Stomach (tissue), 9 donors: ENCODE measurements around the gene TLE6. TPM values are rescaled to one million over a fixed set of nuclear protein-coding genes. Genes with fewer than 3 reads are reported as not detected.

ENCODE experiments used
- DNase-seq, 2 donors: peaks; one replicate each; pipeline versions ENCODE4 v3.0.0 to v3.0.0-alpha.2; 2013 to 2019
- H3K27ac ChIP-seq, 5 donors: fragments of 200-600 bp in 4 of 5; sonication (generic) in 4 of 5; one replicate each; pipeline ENCODE4 v1.5.1; 2013 to 2019; ENCODE audit warnings: mild to moderate bottlenecking in 1 of 5, moderate library complexity in 1 of 5
- H3K27me3 ChIP-seq, 3 donors: fragments of 200-600 bp; sonication (generic); one replicate each; pipeline ENCODE4 v1.5.1; 2017 to 2019; ENCODE audit warnings: mixed run types in 1 of 3
- H3K36me3 ChIP-seq, 4 donors: fragments of 200-600 bp; sonication (generic); 1 replicate in 3 of 4; 2 replicates in 1 of 4; pipeline ENCODE4 v1.5.1; 2016 to 2019
- H3K4me1 ChIP-seq, 4 donors: fragments of 200-600 bp; sonication (generic); one replicate each; pipeline ENCODE4 v1.5.1; 2016 to 2019
- H3K4me3 ChIP-seq, 4 donors: fragments of 200-600 bp; sonication (generic) in 3 of 4; one replicate each; pipeline ENCODE4 v1.5.1; 2016 to 2019; ENCODE audit warnings: mild to moderate bottlenecking in 1 of 4
- H3K9me3 ChIP-seq, 4 donors: fragments of 200-600 bp; sonication (generic); one replicate each; pipeline ENCODE4 v1.5.1; 2016 to 2019
- EP300 ChIP-seq: sonication (generic); formaldehyde crosslinking; IDR thresholded peaks from one replicate; pipeline ENCODE4 v1.6.1; 2017; ENCODE audit warnings: antibody characterized with exemption
- POLR2A ChIP-seq, 4 donors: fragments of 450-650 bp; IDR thresholded peaks; one replicate each; pipeline ENCODE4 v1.6.1; 2016; ENCODE audit warnings: antibody characterized with exemption in 4 of 4, control low read depth in 2 of 4, mild to moderate bottlenecking in 1 of 4, moderate library complexity in 1 of 4
- POLR2AphosphoS5 ChIP-seq, 3 donors: sonication (generic); formaldehyde crosslinking; IDR thresholded peaks; one replicate each; pipeline ENCODE4 v1.6.1; 2016; ENCODE audit warnings: antibody characterized with exemption in 3 of 3
- WGBS, 5 donors: extraction: QIAGEN DNeasy Blood & Tissue Kit in 3 of 5; methylation state at CpG; one replicate each; pipeline versions ENCODE4 v1.1.5 to v1.1.7; 2013 to 2018; 5-methylcytosine and 5-hydroxymethylcytosine counted together
- intact Hi-C: fragments of 100-400 bp; cut with DNase I; formaldehyde crosslinking; loops from one replicate; pipeline ENCODE4 v1.15.1; 2023; ENCODE audit warnings: low total_unique reads
- polyA plus RNA-seq, 3 donors: library from polyadenylated mRNA; stranded (reverse); fragments of 200-250 nt; gene quantifications; one replicate each; pipeline ENCODE4 v1.2.3, GENCODE V29; 2013
- total RNA-seq, 5 donors: library from RNA; depleted of rRNA; stranded (reverse); fragments of >200 nt; gene quantifications; one replicate each; pipeline versions ENCODE4 v1.1.0 to v1.2.3, GENCODE V29; 2014 to 2016
- TF ChIP-seq, protein P1 (sequence below), 7 experiments: fragments of 450-650 bp in 4 of 7; fragments of 200-600 bp in 3 of 7; sonication (generic) in 3 of 7; IDR thresholded peaks; one replicate each; pipeline ENCODE4 v1.5.1; 2016 to 2019; ENCODE audit warnings: antibody characterized with exemption in 7 of 7, control low read depth in 2 of 7, mild to moderate bottlenecking in 1 of 7
- donor health status: healthy with polysubstance abuse.
- donor health status: Bipolar disorder and iron deficiency.
- donor health status: healthy.

TLE6 gene
- total and polyA plus RNA-seq, 8 donors = 0.31 to 7.0 (median 2.7) TPM; not detected in 1

DNA sequence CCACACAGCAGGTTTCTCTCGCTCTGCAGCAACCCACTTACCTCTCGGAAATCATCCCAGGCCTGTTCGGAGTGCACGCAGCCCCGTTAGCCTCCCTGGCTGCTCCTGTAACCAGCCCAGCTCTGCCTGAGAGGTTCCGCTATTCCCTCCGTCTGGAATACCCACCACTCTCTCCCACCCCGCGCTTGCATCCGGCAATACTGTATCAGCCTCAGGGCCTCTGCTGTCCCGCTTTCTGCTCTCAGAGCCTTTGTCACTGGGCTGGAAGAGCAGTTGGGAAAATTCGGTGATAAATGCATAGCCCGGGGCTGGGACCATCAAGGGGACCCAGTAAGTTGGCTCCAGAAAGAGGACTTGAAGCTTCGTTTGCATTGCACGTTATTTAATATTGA, 759 bp upstream of the TLE6 start:
- H3K36me3 ChIP-seq = no peaks in the 10 kb centered on the region
- intact Hi-C loops = no loop called here
- peak overlapping the region; percentile 47 to 54 (median 51) for H3K4me3 ChIP-seq
- DNase-seq = no peak
- H3K9me3 ChIP-seq = no peaks in the 10 kb centered on the region
- 10 to 12% (median 11%) methylated on average over 15 of the region's 15 CpGs for WGBS, 5 donors
- TF ChIP-seq EP300 = no peak
- no peak for TF ChIP-seq POLR2AphosphoS5 (IDR thresholded peaks at IDR 0.05)
- TF ChIP-seq POLR2A (IDR thresholded peaks at IDR 0.05) = no peak
- TF ChIP-seq, protein P1, sequence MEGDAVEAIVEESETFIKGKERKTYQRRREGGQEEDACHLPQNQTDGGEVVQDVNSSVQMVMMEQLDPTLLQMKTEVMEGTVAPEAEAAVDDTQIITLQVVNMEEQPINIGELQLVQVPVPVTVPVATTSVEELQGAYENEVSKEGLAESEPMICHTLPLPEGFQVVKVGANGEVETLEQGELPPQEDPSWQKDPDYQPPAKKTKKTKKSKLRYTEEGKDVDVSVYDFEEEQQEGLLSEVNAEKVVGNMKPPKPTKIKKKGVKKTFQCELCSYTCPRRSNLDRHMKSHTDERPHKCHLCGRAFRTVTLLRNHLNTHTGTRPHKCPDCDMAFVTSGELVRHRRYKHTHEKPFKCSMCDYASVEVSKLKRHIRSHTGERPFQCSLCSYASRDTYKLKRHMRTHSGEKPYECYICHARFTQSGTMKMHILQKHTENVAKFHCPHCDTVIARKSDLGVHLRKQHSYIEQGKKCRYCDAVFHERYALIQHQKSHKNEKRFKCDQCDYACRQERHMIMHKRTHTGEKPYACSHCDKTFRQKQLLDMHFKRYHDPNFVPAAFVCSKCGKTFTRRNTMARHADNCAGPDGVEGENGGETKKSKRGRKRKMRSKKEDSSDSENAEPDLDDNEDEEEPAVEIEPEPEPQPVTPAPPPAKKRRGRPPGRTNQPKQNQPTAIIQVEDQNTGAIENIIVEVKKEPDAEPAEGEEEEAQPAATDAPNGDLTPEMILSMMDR (IDR thresholded peaks at IDR 0.05) = no peak
- no peaks in the 10 kb centered on the region for H3K27me3 ChIP-seq
- H3K27ac ChIP-seq = peak overlapping the region in 3 of 5 donors; percentile 48 to 68 (median 49)
- H3K4me1 ChIP-seq = peaks cover 17 to 61% (median 45%) of the 10 kb centered on the region in 4 donors

DNA sequence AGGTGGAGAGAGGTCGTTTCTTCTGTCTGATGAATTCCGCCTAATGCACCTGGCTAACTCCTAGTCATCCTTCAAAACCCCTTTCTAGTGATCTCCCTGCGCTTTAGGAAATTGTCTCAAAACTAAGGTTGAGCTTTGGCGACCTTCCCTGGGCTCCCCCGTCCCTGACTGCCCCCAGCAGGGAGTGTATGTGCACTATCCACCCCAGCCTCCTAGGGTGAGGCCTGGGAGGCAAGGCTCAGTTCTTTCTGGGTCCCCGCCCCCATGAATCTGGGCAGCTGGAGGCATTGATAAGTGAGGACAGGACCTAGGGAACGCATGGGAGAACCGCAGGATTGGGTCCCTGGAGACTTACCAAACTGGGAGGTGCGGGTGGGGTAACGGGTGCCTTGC, 378 bp downstream of the TLE6 start:
- H3K27ac ChIP-seq = peak overlapping the region; percentile 23 to 68 (median 48)
- intact Hi-C loops = no loop called here
- peak overlapping the region; percentile 47 to 54 (median 51) for H3K4me3 ChIP-seq
- H3K36me3 ChIP-seq = no peaks in the 10 kb centered on the region
- H3K27me3 ChIP-seq = no peaks in the 10 kb centered on the region
- TF ChIP-seq POLR2AphosphoS5 (IDR thresholded peaks at IDR 0.05) (no peak), POLR2A (IDR thresholded peaks at IDR 0.05) (no peak), EP300 (no peak)
- TF ChIP-seq, protein P1 (IDR thresholded peaks at IDR 0.05) = no peak
- DNase-seq = no peak
- peaks cover 25 to 61% (median 45%) of the 10 kb centered on the region in 4 donors for H3K4me1 ChIP-seq
- WGBS, 5 donors = 30 to 49% (median 37%) methylated on average over 8 to 10 of the region's 10 CpGs
- no peaks in the 10 kb centered on the region for H3K9me3 ChIP-seq

GRCh38 chr19:2978166-2978767, 903 bp downstream of the TLE6 start:
- H3K4me3 ChIP-seq = no peak overlapping the region
- H3K27me3 ChIP-seq = no peaks in the 10 kb centered on the region
- H3K27ac ChIP-seq = peak overlapping the region in 4 of 5 donors; percentile 23 to 68 (median 51)
- H3K4me1 ChIP-seq = peaks cover 29 to 61% (median 48%) of the 10 kb centered on the region in 4 donors
- no peaks in the 10 kb centered on the region for H3K36me3 ChIP-seq
- no peaks in the 10 kb centered on the region for H3K9me3 ChIP-seq
- intact Hi-C loops = no loop called here
- WGBS, 5 donors = 41 to 62% (median 52%) methylated on average over 10 to 11 of the region's 11 CpGs
- TF ChIP-seq POLR2AphosphoS5 (IDR thresholded peaks at IDR 0.05) (no peak), EP300 (no peak), POLR2A (IDR thresholded peaks at IDR 0.05) (no peak)
- TF ChIP-seq, protein P1 (IDR thresholded peaks at IDR 0.05) = no peak
- no peak for DNase-seq

DNA sequence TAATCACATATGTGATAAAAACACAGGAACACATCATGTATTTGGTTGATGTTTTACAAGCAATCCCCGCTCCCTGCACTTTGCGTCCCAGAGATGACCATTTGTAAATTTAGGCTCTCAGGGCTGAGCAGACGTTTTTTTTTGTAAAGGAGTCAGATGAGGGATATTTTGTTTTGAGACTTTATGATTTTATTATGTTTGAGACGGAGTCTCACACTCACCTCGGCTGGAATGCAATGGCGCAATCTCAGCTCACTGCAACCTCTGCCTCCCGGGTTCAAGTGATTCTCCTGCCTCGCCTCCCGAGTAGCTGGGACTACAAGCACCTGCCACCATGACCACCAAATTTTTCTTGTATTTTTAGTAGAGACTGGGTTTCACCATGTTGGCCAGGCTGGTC, 1.4 kb downstream of the TLE6 start:
- Histone ChIP-seq H3K36me3 (no peaks in the 10 kb centered on the region), H3K27me3 (peaks cover 0 to 5% (median 2%) of the 10 kb centered on the region in 3 donors), H3K4me3 (no peak overlapping the region), H3K27ac (peak overlapping the region in 1 of 5 donors; percentile 68), H3K9me3 (no peaks in the 10 kb centered on the region), H3K4me1 (peaks cover 34 to 61% (median 53%) of the 10 kb centered on the region in 4 donors)
- intact Hi-C loops = no loop called here
- no peak for DNase-seq
- WGBS, 5 donors = 77 to 85% (median 83%) methylated on average over 9 of the region's 9 CpGs
- TF ChIP-seq EP300 (no peak), POLR2AphosphoS5 (IDR thresholded peaks at IDR 0.05) (no peak), POLR2A (IDR thresholded peaks at IDR 0.05) (no peak)
- TF ChIP-seq, protein P1 (IDR thresholded peaks at IDR 0.05) = no peak
